ENCODE data around the gene PLPP4.
A peak's percentile ranks its signal among the peaks of the same experiment; 100 is the strongest.

PLPP4 gene

DNA sequence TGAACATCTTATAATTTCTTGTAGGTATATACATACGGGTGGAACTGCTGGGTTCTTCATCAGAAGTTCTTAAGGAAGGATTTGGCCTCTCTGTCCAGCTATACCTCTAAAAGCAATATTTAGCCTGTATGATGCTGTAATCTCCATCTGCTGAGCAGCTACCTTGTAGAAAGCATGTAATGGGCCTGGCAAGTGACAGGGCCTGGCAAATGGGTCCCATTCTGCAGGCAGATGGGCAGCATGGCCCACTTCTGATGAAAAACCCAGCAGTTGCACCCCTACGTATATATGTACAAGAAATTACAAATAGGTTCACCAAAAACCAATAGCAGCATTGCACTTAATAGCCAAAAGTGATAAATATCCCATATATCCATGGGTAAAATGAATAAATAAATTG is 9.0 kb downstream of the PLPP4 start:
- TF ChIP-seq GABPA (IDR thresholded peaks at IDR 0.05; ENCODE audit: low read depth) (no peak), SPI1 (IDR thresholded peaks at IDR 0.05; ENCODE audit: borderline replicate concordance, low read depth) (no peak), POLR2AphosphoS5 (IDR thresholded peaks at IDR 0.05; ENCODE audit: low read depth) (no peak)
- TF ChIP-seq, protein P1, sequence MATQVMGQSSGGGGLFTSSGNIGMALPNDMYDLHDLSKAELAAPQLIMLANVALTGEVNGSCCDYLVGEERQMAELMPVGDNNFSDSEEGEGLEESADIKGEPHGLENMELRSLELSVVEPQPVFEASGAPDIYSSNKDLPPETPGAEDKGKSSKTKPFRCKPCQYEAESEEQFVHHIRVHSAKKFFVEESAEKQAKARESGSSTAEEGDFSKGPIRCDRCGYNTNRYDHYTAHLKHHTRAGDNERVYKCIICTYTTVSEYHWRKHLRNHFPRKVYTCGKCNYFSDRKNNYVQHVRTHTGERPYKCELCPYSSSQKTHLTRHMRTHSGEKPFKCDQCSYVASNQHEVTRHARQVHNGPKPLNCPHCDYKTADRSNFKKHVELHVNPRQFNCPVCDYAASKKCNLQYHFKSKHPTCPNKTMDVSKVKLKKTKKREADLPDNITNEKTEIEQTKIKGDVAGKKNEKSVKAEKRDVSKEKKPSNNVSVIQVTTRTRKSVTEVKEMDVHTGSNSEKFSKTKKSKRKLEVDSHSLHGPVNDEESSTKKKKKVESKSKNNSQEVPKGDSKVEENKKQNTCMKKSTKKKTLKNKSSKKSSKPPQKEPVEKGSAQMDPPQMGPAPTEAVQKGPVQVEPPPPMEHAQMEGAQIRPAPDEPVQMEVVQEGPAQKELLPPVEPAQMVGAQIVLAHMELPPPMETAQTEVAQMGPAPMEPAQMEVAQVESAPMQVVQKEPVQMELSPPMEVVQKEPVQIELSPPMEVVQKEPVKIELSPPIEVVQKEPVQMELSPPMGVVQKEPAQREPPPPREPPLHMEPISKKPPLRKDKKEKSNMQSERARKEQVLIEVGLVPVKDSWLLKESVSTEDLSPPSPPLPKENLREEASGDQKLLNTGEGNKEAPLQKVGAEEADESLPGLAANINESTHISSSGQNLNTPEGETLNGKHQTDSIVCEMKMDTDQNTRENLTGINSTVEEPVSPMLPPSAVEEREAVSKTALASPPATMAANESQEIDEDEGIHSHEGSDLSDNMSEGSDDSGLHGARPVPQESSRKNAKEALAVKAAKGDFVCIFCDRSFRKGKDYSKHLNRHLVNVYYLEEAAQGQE (IDR thresholded peaks at IDR 0.05; ENCODE audit: insufficient replicate concordance, low read depth), result no peak
- TF ChIP-seq, protein P2, sequence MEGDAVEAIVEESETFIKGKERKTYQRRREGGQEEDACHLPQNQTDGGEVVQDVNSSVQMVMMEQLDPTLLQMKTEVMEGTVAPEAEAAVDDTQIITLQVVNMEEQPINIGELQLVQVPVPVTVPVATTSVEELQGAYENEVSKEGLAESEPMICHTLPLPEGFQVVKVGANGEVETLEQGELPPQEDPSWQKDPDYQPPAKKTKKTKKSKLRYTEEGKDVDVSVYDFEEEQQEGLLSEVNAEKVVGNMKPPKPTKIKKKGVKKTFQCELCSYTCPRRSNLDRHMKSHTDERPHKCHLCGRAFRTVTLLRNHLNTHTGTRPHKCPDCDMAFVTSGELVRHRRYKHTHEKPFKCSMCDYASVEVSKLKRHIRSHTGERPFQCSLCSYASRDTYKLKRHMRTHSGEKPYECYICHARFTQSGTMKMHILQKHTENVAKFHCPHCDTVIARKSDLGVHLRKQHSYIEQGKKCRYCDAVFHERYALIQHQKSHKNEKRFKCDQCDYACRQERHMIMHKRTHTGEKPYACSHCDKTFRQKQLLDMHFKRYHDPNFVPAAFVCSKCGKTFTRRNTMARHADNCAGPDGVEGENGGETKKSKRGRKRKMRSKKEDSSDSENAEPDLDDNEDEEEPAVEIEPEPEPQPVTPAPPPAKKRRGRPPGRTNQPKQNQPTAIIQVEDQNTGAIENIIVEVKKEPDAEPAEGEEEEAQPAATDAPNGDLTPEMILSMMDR (IDR thresholded peaks at IDR 0.05; ENCODE audit: insufficient read depth, low read length), result no peak
- H3K27ac ChIP-seq (replicated peaks), result no peak overlapping the region
- no peaks in the 10 kb centered on the region for H3K27me3 ChIP-seq (ENCODE audit: insufficient read depth, poor library complexity, severe bottlenecking)
- no peak overlapping the region for H3K4me3 ChIP-seq (replicated peaks; ENCODE audit: insufficient read depth, low read length)
- peak in 1 of 2 experiments; percentile 0 for DNase-seq (ENCODE audit: low read depth in 1 of 2, low spot score in 1 of 2)

DNA sequence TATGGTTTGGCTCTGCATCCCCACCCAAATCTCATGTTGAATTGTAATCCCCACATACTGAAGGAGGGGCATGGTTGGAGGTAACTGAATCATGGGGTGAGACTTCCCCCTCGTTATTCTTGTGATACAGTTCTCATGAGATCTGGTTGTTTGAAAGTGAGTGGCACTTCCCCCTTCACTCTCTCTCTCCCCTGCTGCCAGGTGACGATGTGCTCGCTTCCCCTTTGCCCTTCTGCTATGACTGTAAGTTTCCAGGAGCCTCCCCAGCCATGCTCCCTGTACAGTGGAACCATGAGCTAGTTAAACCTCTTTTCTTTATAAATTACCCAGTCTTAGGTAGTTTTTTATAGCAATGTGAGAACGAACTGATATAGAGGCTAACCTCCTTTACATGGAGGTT is 16.6 kb downstream of the PLPP4 start:
- Histone ChIP-seq H3K4me3 (replicated peaks; ENCODE audit: insufficient read depth, low read length) (no peak overlapping the region), H3K27me3 (ENCODE audit: insufficient read depth, poor library complexity, severe bottlenecking) (no peaks in the 10 kb centered on the region), H3K27ac (replicated peaks) (no peak overlapping the region)
- DNase-seq (ENCODE audit: low read depth in 1 of 2, low spot score in 1 of 2), result no peak
- TF ChIP-seq POLR2AphosphoS5 (IDR thresholded peaks at IDR 0.05; ENCODE audit: low read depth), result no peak
- TF ChIP-seq SPI1 (IDR thresholded peaks at IDR 0.05; ENCODE audit: borderline replicate concordance, low read depth), result peak; percentile 46; the same call in 1 of the 2 replicates
- TF ChIP-seq, protein P2 (IDR thresholded peaks at IDR 0.05; ENCODE audit: insufficient read depth, low read length), result no peak

DNA sequence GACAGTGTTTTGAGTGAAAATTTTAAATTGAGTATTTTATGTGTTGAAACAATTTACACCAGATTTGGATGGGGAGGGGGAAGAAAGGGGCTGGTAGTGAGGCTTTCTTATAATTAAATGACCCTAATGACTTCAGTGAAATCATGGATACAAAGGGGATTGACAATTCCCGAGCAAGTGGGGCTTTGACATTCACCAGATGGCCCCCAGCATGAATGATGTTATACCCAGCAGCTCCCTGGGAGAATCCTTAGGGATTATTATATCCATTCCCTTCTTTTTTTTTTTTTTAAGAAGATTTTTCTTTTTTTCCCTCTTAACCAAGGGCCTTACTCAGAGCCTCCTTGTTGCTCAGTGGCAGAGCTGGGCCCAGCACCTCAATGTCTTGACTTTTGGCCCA is 17.9 kb downstream of the PLPP4 start:
- DNase-seq (ENCODE audit: low read depth in 1 of 2, low spot score in 1 of 2), result no peak
- no peak overlapping the region for H3K4me3 ChIP-seq (replicated peaks; ENCODE audit: insufficient read depth, low read length)
- no peak for TF ChIP-seq GABPA (IDR thresholded peaks at IDR 0.05; ENCODE audit: low read depth)
- H3K27me3 ChIP-seq (ENCODE audit: insufficient read depth, poor library complexity, severe bottlenecking), result no peaks in the 10 kb centered on the region
- no peak overlapping the region for H3K27ac ChIP-seq (replicated peaks)

DNA sequence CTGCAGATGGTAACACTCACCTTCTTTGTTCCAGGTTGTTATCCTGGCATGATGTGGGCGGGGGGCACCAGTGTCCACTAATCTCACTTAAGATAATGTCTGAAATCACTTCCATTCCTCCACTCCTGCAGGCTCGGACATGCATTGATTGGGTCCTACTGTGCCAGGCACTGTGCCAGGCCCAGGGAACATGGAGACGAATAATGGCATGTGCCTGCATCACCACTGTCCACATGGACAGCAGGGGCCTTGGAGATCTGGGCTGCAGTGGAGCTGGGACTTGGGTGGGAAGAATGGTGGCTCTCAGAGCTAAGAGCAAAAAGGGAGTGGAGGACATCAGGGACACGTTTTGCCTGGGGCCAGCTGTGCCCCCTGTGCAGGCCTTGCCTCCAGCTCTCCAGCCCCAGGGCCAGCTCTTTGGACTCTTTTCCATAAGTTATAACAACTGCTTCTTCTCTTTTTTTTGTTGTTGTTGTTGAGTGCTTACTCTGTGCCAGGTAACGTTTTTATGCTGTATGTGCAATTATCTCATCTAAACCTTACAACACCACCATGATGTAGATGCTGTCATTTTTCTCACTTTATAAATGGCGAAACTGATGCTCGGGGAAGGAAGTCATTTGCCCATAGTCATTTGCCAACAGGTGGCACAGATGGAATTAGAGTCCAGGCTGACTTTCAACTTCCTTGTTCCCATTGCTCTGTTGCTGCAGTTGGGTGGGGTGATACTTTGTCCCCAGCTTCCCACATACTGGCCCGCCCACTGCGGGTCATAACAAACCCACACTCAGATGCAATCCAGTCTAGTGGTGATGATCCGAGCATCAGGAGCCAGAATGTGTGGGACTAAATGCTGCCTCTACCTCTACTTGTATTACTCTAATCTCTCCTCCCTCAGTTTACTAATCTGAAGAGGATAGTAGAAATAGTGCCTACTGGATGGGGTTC is 19.1 kb downstream of the PLPP4 start:
- no peak overlapping the region for H3K4me3 ChIP-seq (replicated peaks; ENCODE audit: insufficient read depth, low read length)
- no peak for DNase-seq (ENCODE audit: low read depth in 1 of 2, low spot score in 1 of 2)
- no peak overlapping the region for H3K27ac ChIP-seq (replicated peaks)
- TF ChIP-seq GABPA (IDR thresholded peaks at IDR 0.05; ENCODE audit: low read depth), result no peak
- TF ChIP-seq, protein P1 (IDR thresholded peaks at IDR 0.05; ENCODE audit: insufficient replicate concordance, low read depth), result no peak
- TF ChIP-seq, protein P2 (IDR thresholded peaks at IDR 0.05; ENCODE audit: insufficient read depth, low read length), result no peak
- TF ChIP-seq POLR2AphosphoS5 (IDR thresholded peaks at IDR 0.05; ENCODE audit: low read depth), result no peak
- TF ChIP-seq SPI1 (IDR thresholded peaks at IDR 0.05; ENCODE audit: borderline replicate concordance, low read depth), result no peak
- no peaks in the 10 kb centered on the region for H3K27me3 ChIP-seq (ENCODE audit: insufficient read depth, poor library complexity, severe bottlenecking)

Data from HL-60 (cell line).